ENCODE measurements around the gene ARNT2.

Gene ARNT2

DNA sequence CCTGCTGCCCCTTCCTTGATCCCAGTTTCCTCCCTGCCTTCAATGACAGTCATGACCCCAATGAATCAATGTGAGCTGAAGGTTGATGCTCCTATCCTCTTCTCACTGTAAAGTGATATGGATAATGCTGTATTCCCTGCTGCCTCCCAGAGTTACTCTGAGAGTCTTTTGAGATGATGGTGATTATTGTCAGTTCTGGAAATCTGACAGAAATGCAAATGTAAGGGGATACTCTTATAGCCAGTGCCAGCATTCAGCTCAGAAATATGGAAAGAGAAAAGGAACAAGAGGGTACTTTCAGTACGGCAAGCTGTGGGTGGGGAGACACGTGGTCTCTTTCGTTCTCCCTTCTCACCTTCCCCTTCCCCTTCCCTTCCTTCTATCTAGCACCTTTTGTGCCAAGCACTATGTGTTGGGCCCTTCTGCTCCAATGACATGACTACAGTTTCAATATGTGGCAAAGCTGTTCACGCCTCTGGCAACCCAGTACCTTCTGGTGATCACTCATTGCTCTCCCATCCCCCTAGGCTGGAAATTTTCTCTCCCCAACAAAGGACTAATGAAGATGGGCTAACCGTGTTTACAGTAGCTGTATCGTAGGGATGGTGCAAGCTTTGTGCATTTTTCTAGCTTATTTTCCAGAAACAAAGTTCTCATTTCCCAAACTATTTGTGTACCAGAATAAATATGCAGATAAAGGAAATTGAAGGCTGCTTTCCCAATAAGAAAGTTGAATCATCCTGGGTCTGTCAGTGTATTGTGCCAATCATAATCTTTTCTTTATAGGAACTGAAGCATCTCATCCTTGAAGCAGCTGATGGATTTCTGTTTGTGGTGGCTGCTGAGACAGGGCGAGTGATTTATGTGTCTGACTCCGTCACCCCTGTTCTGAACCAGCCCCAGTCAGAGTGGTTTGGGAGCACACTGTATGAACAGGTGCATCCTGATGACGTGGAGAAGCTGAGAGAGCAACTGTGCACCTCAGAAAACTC lies 70.3 kb downstream of the ARNT2 start:
- DNase-seq, result no peak
- TF ChIP-seq GATA1 (IDR thresholded peaks at IDR 0.05; ENCODE audit: low read depth, low read length) (no peak), POLR2A (IDR thresholded peaks at IDR 0.05; ENCODE audit: low read length) (no peak)

- DNase-seq, result no peak
- TF ChIP-seq POLR2A (IDR thresholded peaks at IDR 0.05; ENCODE audit: low read length) (no peak), GATA1 (IDR thresholded peaks at IDR 0.05; ENCODE audit: low read depth, low read length) (no peak)
These were observed 71.4 kb downstream of the ARNT2 start for GRCh38 chr15:80475572-80475971.

DNA sequence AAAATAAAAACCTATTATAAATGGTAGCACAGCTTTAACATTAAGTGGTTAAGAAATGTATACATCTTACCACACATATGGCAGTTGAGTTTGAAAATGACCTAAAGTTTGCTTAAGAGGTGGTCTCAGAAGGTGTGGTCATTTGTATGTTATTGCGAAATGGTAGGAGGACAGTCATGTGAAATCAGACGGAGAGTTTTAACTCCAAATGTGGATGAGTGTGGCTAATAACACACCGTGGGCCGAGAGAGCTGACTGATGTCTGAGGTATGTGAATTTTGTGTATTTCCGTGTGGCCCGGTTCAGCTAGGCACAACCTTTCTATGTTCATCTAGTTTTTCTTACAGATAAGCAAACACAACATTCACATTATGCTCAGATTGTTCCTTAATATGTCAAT lies 71.9 kb downstream of the ARNT2 start:
- DNase-seq, result no peak

GRCh38 chr15:80478075-80478474 lies 73.9 kb downstream of the ARNT2 start:
- DNase-seq, result no peak
- TF ChIP-seq POLR2A (IDR thresholded peaks at IDR 0.05; ENCODE audit: low read length), result no peak
- TF ChIP-seq GATA1 (IDR thresholded peaks at IDR 0.05; ENCODE audit: low read depth, low read length), result no peak

More for the DNA sequence above, 71.9 kb downstream of the ARNT2 start:
- TF ChIP-seq POLR2A (IDR thresholded peaks at IDR 0.05; ENCODE audit: low read length), result no peak
- no peak for TF ChIP-seq GATA1 (IDR thresholded peaks at IDR 0.05; ENCODE audit: low read depth, low read length)

- DNase-seq, result no peak
- TF ChIP-seq GATA1 (IDR thresholded peaks at IDR 0.05; ENCODE audit: low read depth, low read length), result no peak
- no peak for TF ChIP-seq POLR2A (IDR thresholded peaks at IDR 0.05; ENCODE audit: low read length)
These were observed 75.0 kb downstream of the ARNT2 start for GRCh38 chr15:80479191-80479590.

DNA sequence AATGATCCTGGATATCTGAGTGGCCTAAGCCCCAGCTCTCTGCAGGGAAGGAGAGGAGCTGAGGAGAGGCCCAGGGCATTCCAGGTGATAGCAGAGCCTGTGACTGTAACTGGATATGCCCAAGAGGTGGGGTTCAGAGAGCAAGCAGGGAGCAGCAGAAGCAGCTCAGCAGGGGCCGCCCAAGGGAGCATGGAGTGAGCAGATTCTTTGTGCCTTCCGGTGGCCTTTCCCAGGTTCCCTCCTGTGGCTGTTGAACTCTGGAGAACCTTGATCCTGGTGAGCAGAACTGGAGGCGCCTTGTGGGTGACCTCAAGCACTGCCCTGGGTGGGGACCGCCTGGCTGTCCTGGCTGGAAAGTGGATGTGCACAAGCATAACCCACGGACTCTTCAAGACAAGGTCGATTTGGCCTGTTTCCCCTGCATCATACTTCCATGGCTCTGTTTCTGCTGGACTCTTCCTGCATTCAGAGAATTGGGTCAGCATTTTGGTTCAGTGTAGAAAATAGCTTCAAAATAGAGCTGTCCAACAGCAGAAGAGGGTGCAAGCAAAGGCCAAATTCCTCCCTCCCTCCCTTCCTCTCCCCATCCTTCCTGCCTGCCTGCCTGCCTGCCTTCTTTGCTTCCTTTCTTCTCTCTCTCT lies 76.1 kb downstream of the ARNT2 start:
- no peak for DNase-seq
- TF ChIP-seq GATA1 (IDR thresholded peaks at IDR 0.05; ENCODE audit: low read depth, low read length) (no peak), POLR2A (IDR thresholded peaks at IDR 0.05; ENCODE audit: low read length) (no peak)

- TF ChIP-seq POLR2A (IDR thresholded peaks at IDR 0.05; ENCODE audit: low read length), result no peak
- TF ChIP-seq GATA1 (IDR thresholded peaks at IDR 0.05; ENCODE audit: low read depth, low read length), result no peak
- no peak for DNase-seq
These were observed 76.7 kb downstream of the ARNT2 start for GRCh38 chr15:80480909-80481308.

GRCh38 chr15:80482696-80483095 lies 78.5 kb downstream of the ARNT2 start:
- DNase-seq, result no peak
- TF ChIP-seq GATA1 (IDR thresholded peaks at IDR 0.05; ENCODE audit: low read depth, low read length), result no peak

- TF ChIP-seq POLR2A (IDR thresholded peaks at IDR 0.05; ENCODE audit: low read length), result no peak
- no peak for TF ChIP-seq GATA1 (IDR thresholded peaks at IDR 0.05; ENCODE audit: low read depth, low read length)
- DNase-seq, result no peak
These were observed 79.6 kb downstream of the ARNT2 start for GRCh38 chr15:80483725-80484161.

GRCh38 chr15:80484333-80484864 lies 80.2 kb downstream of the ARNT2 start:
- no peak for TF ChIP-seq GATA1 (IDR thresholded peaks at IDR 0.05; ENCODE audit: low read depth, low read length)
- TF ChIP-seq POLR2A (IDR thresholded peaks at IDR 0.05; ENCODE audit: low read length), result no peak
- DNase-seq, result no peak

DNA sequence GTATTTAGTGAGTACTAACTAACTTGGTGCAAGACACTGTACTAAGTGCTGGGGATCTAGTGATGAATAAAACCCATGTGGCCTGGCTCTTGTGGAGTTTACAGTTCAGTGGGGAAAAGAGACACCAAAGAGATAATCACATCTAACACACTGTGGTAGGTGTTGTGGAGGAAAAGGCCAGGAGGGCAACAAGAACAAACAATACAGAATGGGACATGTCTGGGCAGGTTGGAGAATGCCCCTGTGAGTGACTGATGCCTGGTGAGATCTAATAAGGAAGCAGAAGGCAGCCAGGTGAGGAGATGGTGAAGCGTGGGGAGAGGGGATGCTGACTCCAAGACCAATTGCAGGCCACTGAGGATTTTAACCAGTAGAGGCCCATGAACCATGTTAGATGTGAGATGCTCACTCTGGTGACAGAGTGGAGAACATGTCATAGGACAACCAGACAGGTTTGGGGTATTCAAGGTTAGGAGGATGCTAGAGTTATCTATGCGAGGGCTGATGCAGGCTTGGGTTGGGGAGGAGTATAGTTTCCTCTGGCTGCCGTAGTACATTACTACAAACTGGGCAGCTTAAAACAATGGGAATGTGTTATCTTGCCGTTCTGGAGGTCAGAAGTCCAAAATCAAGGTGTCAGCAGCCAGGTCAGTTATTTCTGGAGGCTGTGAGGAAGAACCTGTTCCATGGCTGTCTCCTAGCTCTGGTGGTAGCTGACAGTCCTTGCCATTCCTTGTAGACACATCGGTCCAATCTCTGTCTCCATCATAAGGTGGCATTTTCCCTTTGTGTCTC lies 81.4 kb downstream of the ARNT2 start:
- no peak for TF ChIP-seq GATA1 (IDR thresholded peaks at IDR 0.05; ENCODE audit: low read depth, low read length)
- no peak for TF ChIP-seq POLR2A (IDR thresholded peaks at IDR 0.05; ENCODE audit: low read length)
- DNase-seq, result no peak

GRCh38 chr15:80487839-80488390 lies 83.7 kb downstream of the ARNT2 start:
- no peak for DNase-seq
- TF ChIP-seq POLR2A (IDR thresholded peaks at IDR 0.05; ENCODE audit: low read length) (no peak), GATA1 (IDR thresholded peaks at IDR 0.05; ENCODE audit: low read depth, low read length) (no peak)

GRCh38 chr15:80489030-80489594 lies 84.9 kb downstream of the ARNT2 start:
- DNase-seq, result no peak
- TF ChIP-seq POLR2A (IDR thresholded peaks at IDR 0.05; ENCODE audit: low read length), result no peak
- TF ChIP-seq GATA1 (IDR thresholded peaks at IDR 0.05; ENCODE audit: low read depth, low read length), result no peak
